NB4 (cell line): ENCODE data around the gene ASXL1.
A peak's percentile ranks its signal among the peaks of the same experiment; 100 is the strongest.

Experiments
- DNase-seq: peaks from one replicate; pipeline ENCODE4 v3.0.0; 2010; ENCODE audit warnings: low read depth
- H3K4me3 ChIP-seq: one replicate; pipeline ENCODE4 v1.5.1; 2011; ENCODE audit warnings: mild to moderate bottlenecking, low read depth, low read length, moderate library complexity
- CTCF ChIP-seq: IDR thresholded peaks from one replicate; pipeline ENCODE4 v1.5.1; 2012; ENCODE audit warnings: low read depth, low read length
- MAX ChIP-seq: IDR thresholded peaks from 2 replicates; pipeline ENCODE4 v1.6.1; 2011; ENCODE audit warnings: low read depth, low read length
- MYC ChIP-seq: IDR thresholded peaks from 2 replicates; pipeline ENCODE4 v1.6.1; 2011; ENCODE audit warnings: low read depth, low read length
- POLR2A ChIP-seq: IDR thresholded peaks from 2 replicates; pipeline ENCODE4 v1.6.1; 2011; ENCODE audit warnings: mild to moderate bottlenecking; ENCODE audit not compliant: insufficient read length; ENCODE audit errors: extremely low read depth

Gene ASXL1

GRCh38 chr20:32358883-32359632, 927 bp downstream of the ASXL1 start:
- no peak for TF ChIP-seq MYC
- TF ChIP-seq MAX = 0 out of 2 replicates have a peak, but pooled peaks have one; percentile 24
- peak; percentile 81 for DNase-seq
- peak overlapping the region; percentile 93 for H3K4me3 ChIP-seq

GRCh38 chr20:32359633-32360332, 1.7 kb downstream of the ASXL1 start:
- DNase-seq = peak; percentile 42
- peak overlapping the region; percentile 93 for H3K4me3 ChIP-seq
- no peak for TF ChIP-seq MYC
- TF ChIP-seq POLR2A = no peak
- no peak for TF ChIP-seq CTCF
- no peak for TF ChIP-seq MAX

- DNase-seq = no peak
- TF ChIP-seq POLR2A (no peak), MAX (no peak), MYC (no peak), CTCF (no peak)
- H3K4me3 ChIP-seq = peak overlapping the region; percentile 93
Observed at GRCh38 chr20:32360333-32360634, 2.2 kb downstream of the ASXL1 start.

- TF ChIP-seq POLR2A (no peak), MYC (no peak), CTCF (no peak)
- H3K4me3 ChIP-seq = peak overlapping the region; percentile 10
- no peak for DNase-seq
Observed at GRCh38 chr20:32362901-32363364, 4.8 kb downstream of the ASXL1 start.

GRCh38 chr20:32363492-32363891, 5.4 kb downstream of the ASXL1 start:
- DNase-seq = no peak
- H3K4me3 ChIP-seq = no peak overlapping the region

More at GRCh38 chr20:32363492-32363891, 5.4 kb downstream of the ASXL1 start:
- TF ChIP-seq MYC = no peak
- no peak for TF ChIP-seq MAX
- TF ChIP-seq CTCF = no peak
- no peak for TF ChIP-seq POLR2A
